Heart right ventricle (tissue), 16 donors: Measurements from ENCODE around the gene RRM2. TPM values are rescaled to one million over a fixed set of nuclear protein-coding genes. Genes with fewer than 3 reads are reported as not detected.
A peak's percentile ranks its signal among the peaks of the same experiment; 100 is the strongest.

Experiments used
- ATAC-seq, 8 donors: fragments of 200-7000 bp; cut with Tn5 transposase; one replicate each; pipeline ENCODE4 v1.9.1; 2020; ENCODE audit warnings: mild to moderate bottlenecking in 8 of 8, moderate library complexity in 8 of 8, moderate number of reproducible peaks in 1 of 8
- DNase-seq, 2 donors: peaks; one replicate each; pipeline ENCODE4 v3.0.0-alpha.2; 2020
- H3K27ac ChIP-seq, 10 donors: fragments of 200-600 bp; sonication (generic) in 2 of 10; one replicate each; pipeline versions ENCODE4 v1.5.0 to v1.8.0; 2020 to 2022; ENCODE audit warnings: mild to moderate bottlenecking in 3 of 10
- H3K27me3 ChIP-seq, 7 donors: fragments of 200-600 bp; one replicate each; pipeline ENCODE4 v1.8.0; 2021 to 2022; ENCODE audit warnings: mild to moderate bottlenecking in 2 of 7
- H3K36me3 ChIP-seq, 9 donors: fragments of 200-600 bp; sonication (generic) in 1 of 9; one replicate each; pipeline versions ENCODE4 v1.5.0 to v1.8.0; 2020 to 2022; ENCODE audit warnings: mild to moderate bottlenecking in 2 of 9
- H3K4me1 ChIP-seq, 9 donors: fragments of 200-600 bp; sonication (generic) in 1 of 9; one replicate each; pipeline versions ENCODE4 v1.5.0 to v1.8.0; 2020 to 2022; ENCODE audit warnings: mild to moderate bottlenecking in 4 of 9
- H3K4me3 ChIP-seq, 10 donors: fragments of 200-600 bp; sonication (generic) in 2 of 10; one replicate each; pipeline versions ENCODE4 v1.5.0 to v1.8.0; 2020 to 2022; ENCODE audit warnings: mild to moderate bottlenecking in 7 of 10, moderate library complexity in 2 of 10
- H3K9me3 ChIP-seq, 11 donors: fragments of 200-600 bp in 10 of 11; sonication (generic) in 2 of 11; one replicate each; pipeline versions ENCODE4 v1.5.0 to v1.8.0; 2013 to 2022; ENCODE audit warnings: mild to moderate bottlenecking in 2 of 11, control low read depth in 1 of 11, moderate library complexity in 1 of 11
- CTCF ChIP-seq, 9 donors: fragments of 200-600 bp; sonication (generic) in 2 of 9; IDR thresholded peaks; one replicate each; pipeline versions ENCODE4 v1.5.0 to v1.8.0; 2021 to 2022; ENCODE audit warnings: antibody characterized with exemption in 9 of 9, mild to moderate bottlenecking in 5 of 9, moderate library complexity in 1 of 9
- WGBS, 2 donors: extraction: QIAGEN DNeasy Blood & Tissue Kit; methylation state at CpG; one replicate each; pipeline ENCODE4 v1.1.7; 2013; ENCODE audit warnings: inconsistent platforms in 1 of 2; 5-methylcytosine and 5-hydroxymethylcytosine counted together
- intact Hi-C, 10 donors: fragments of 100-400 bp; cut with DNase I; formaldehyde crosslinking; loops; one replicate each; pipeline versions ENCODE4 v1.11.1 to v1.14.2; 2022
- polyA plus RNA-seq, 2 donors: library from polyadenylated mRNA; stranded (reverse); fragments of 200-250 nt; gene quantifications; one replicate each; pipeline ENCODE4 v1.2.3, GENCODE V29; 2013
- total RNA-seq, 10 donors: library from RNA; stranded (reverse); fragmentation: NEBNext Ultra II Directional in 3 of 10; extraction: Animal tissue kit (Norgen Biotek cat#: 25700) in 3 of 10; gene quantifications; one replicate each; pipeline versions ENCODE4 v1.2.1 to v1.2.4, GENCODE V29; 2021 to 2023
- donor health status: Arrhythmogenic right ventricular cardiomyopathy.
- donor health status: ischemic (EF 13 %, LVEDD 7.1; RV severe dilation, severe dysfunction).
- donor health status: healthy with polysubstance abuse.
- donor health status: DM: no; HTN: yes; CAD: no.
- donor health status: DM: no; HTN: no; CAD: no.
- donor health status: ischemic (EF 25% LVEDD 6.9; RV normal size, moderate dysfunction).
- donor health status: ischemic (EF 25% LVEDD 5.7; RV mildly dilated, moderate dysfunction).
- donor health status: healthy.
- donor health status: DM: yes; HTN: yes; CAD: no.
- donor health status: Ischemic cardiomyopathy.
- donor health status: ischemic (EF 35%, LVEDD 5.7; RV mildly dilated, moderate dysfunction).
- donor health status: nonischemic (EF 11% LVEDD 7.7; RV severe dilation, severe dysfunction).
- donor health status: DM: yes; HTN: yes; CAD: no.
- donor health status: PGD.
- donor health status: ischemic (EF 29% LVEDD 5.4; RV normal size, mild dysfunction).
- donor health status: nonischemic (EF 23%, LVEDD 6.1; RV moderate dilation, normal function).

Gene RRM2
- total and polyA plus RNA-seq, 12 donors: 0.08 to 18.7 (median 0.85) TPM

GRCh38 chr2:10119601-10120157 lies 2.9 kb upstream of the RRM2 start:
- no peak for DNase-seq
- Histone ChIP-seq H3K4me1 (peaks cover 14 to 55% (median 29%) of the 10 kb centered on the region in 9 donors), H3K36me3 (no peaks in the 10 kb centered on the region), H3K9me3 (no peaks in the 10 kb centered on the region), H3K27ac (peak overlapping the region in 9 of 10 donors; percentile 47 to 82 (median 68)), H3K27me3 (peaks cover 11 to 27% (median 18%) of the 10 kb centered on the region in 7 donors), H3K4me3 (peak overlapping the region in 9 of 10 donors; percentile 44 to 82 (median 65))
- WGBS, 2 donors: 78 to 80% methylated on average over 14 of the region's 14 CpGs
- no peak for TF ChIP-seq CTCF (IDR thresholded peaks at IDR 0.05)
- intact Hi-C loops: loop anchor here in 7 of 10 donors (5.0 to 10.0 kb wide), 6 partner anchors 185 to 548 kb away; partner anchors contain the start of gene HPCAL1 (in 1 of the 7)
- ATAC-seq: no peak

- ATAC-seq: peak; percentile 87 to 96 (median 94)
- Histone ChIP-seq H3K27me3 (peaks cover 11 to 27% (median 18%) of the 10 kb centered on the region in 7 donors), H3K4me3 (peak overlapping the region; percentile 23 to 82 (median 64)), H3K27ac (peak overlapping the region in 9 of 10 donors; percentile 47 to 82 (median 68)), H3K9me3 (no peaks in the 10 kb centered on the region), H3K36me3 (no peaks in the 10 kb centered on the region), H3K4me1 (peaks cover 14 to 62% (median 29%) of the 10 kb centered on the region in 9 donors)
- TF ChIP-seq CTCF (IDR thresholded peaks at IDR 0.05): no peak
- WGBS, 2 donors: 0 to 1% methylated on average over 60 of the region's 60 CpGs
- intact Hi-C loops: loop anchor here in 7 of 10 donors (5.0 to 10.0 kb wide), 6 partner anchors 184 to 547 kb away; partner anchors contain the start of gene HPCAL1 (in 1 of the 7)
- peak; percentile 93 to 95 for DNase-seq
These were observed 2.2 kb upstream of the RRM2 start for GRCh38 chr2:10120158-10120876.

- Histone ChIP-seq H3K27me3 (peaks cover 11 to 27% (median 18%) of the 10 kb centered on the region in 7 donors), H3K36me3 (no peaks in the 10 kb centered on the region), H3K4me3 (peak overlapping the region; percentile 23 to 82 (median 64)), H3K4me1 (peaks cover 14 to 69% (median 29%) of the 10 kb centered on the region in 9 donors), H3K27ac (peak overlapping the region in 8 of 10 donors; percentile 47 to 82 (median 69)), H3K9me3 (no peaks in the 10 kb centered on the region)
- no peak for DNase-seq
- intact Hi-C loops: loop anchor here in 7 of 10 donors (5.0 to 10.0 kb wide), 6 partner anchors 184 to 546 kb away; partner anchors contain the start of gene HPCAL1 (in 1 of the 7)
- no peak for TF ChIP-seq CTCF (IDR thresholded peaks at IDR 0.05)
- no peak for ATAC-seq
- 35 to 37% methylated on average over 13 of the region's 13 CpGs for WGBS, 2 donors
These were observed 1.5 kb upstream of the RRM2 start for GRCh38 chr2:10120877-10121574.

- DNase-seq (no peak), ATAC-seq (no peak)
- Histone ChIP-seq H3K4me3 (peak overlapping the region in 8 of 10 donors; percentile 39 to 77 (median 58)), H3K4me1 (peaks cover 14 to 70% (median 29%) of the 10 kb centered on the region in 9 donors), H3K27me3 (peaks cover 11 to 27% (median 18%) of the 10 kb centered on the region in 7 donors), H3K9me3 (no peaks in the 10 kb centered on the region), H3K36me3 (peaks cover 0 to 6% (median 0%) of the 10 kb centered on the region in 9 donors), H3K27ac (peak overlapping the region in 1 of 10 donors; percentile 77)
- TF ChIP-seq CTCF (IDR thresholded peaks at IDR 0.05): no peak
- intact Hi-C loops: loop anchor here in 8 of 10 donors (2.0 to 10.0 kb wide), 7 partner anchors 182 to 544 kb away; partner anchors contain the start of gene HPCAL1 (in 1 of the 8)
- WGBS, 2 donors: 4 to 6% methylated on average over 18 of the region's 18 CpGs
These were observed 742 bp downstream of the RRM2 start for GRCh38 chr2:10123281-10123680.
